SK-MEL-5 (cell line): ENCODE results near the gene SNX25. TPM values are rescaled to one million over a fixed set of nuclear protein-coding genes. Genes with fewer than 3 reads are reported as not detected.
A peak's percentile ranks its signal among the peaks of the same experiment; 100 is the strongest.

Experiments
- DNase-seq: peaks from one replicate; pipeline ENCODE4 v3.0.0-alpha.2; 2016; ENCODE audit warnings: low read depth, low spot score
- in situ Hi-C: cut with HindIII; loops from 2 replicates; pipeline ENCODE4 v1.10.0; 2016; ENCODE audit warnings: low sequenced_read_pairs, high pct_unique_total_duplicates, low pct_unique_long_range_greater_than_20kb
- total RNA-seq: library from RNA; depleted of rRNA; stranded (reverse); fragments of >200 nt; shearing (Covaris generic); gene quantifications from 2 replicates; pipeline ENCODE4 v1.2.3, GENCODE V29; 2014

SNX25 gene
- total RNA-seq, 1 experiment from 2014 or later = 57.8 TPM

- DNase-seq = no peak
- in situ Hi-C loops = no loop called here
These were observed 71.2 kb downstream of the SNX25 start for GRCh38 chr4:185280608-185281007.

- in situ Hi-C loops = no loop called here
- peak; percentile 68 for DNase-seq
These were observed 73.6 kb downstream of the SNX25 start for GRCh38 chr4:185282968-185283367.

- in situ Hi-C loops = no loop called here
- no peak for DNase-seq
These were observed 74.3 kb downstream of the SNX25 start for GRCh38 chr4:185283723-185284122.

- DNase-seq = no peak
- in situ Hi-C loops = no loop called here
These were observed 76.4 kb downstream of the SNX25 start for GRCh38 chr4:185285632-185286393.

- no peak for DNase-seq
- in situ Hi-C loops = no loop called here
These were observed 77.2 kb downstream of the SNX25 start for GRCh38 chr4:185286571-185286970.

- in situ Hi-C loops = no loop called here
- no peak for DNase-seq
These were observed 77.6 kb downstream of the SNX25 start for GRCh38 chr4:185287031-185287430.

- in situ Hi-C loops = no loop called here
- no peak for DNase-seq
These were observed 80.7 kb downstream of the SNX25 start for GRCh38 chr4:185290018-185290607.

- DNase-seq = no peak
- in situ Hi-C loops = no loop called here
These were observed 81.3 kb downstream of the SNX25 start for GRCh38 chr4:185290656-185291055.

- in situ Hi-C loops = no loop called here
- no peak for DNase-seq
These were observed 83.8 kb downstream of the SNX25 start for GRCh38 chr4:185293202-185293601.

GRCh38 chr4:185296665-185297460 lies 87.5 kb downstream of the SNX25 start:
- no peak for DNase-seq
- in situ Hi-C loops = no loop called here

GRCh38 chr4:185298728-185299430 lies 89.5 kb downstream of the SNX25 start:
- in situ Hi-C loops = no loop called here

GRCh38 chr4:185304541-185304940 lies 95.1 kb downstream of the SNX25 start:
- no peak for DNase-seq
- in situ Hi-C loops = no loop called here

More at GRCh38 chr4:185298728-185299430, 89.5 kb downstream of the SNX25 start:
- DNase-seq = peak; percentile 35

GRCh38 chr4:185304944-185305690 lies 95.7 kb downstream of the SNX25 start:
- in situ Hi-C loops = no loop called here
- peak; percentile 84 for DNase-seq

- peak; percentile 100 for DNase-seq
These were observed 96.6 kb downstream of the SNX25 start for GRCh38 chr4:185305979-185306442.

GRCh38 chr4:185307136-185307950 lies 97.9 kb downstream of the SNX25 start:
- in situ Hi-C loops = no loop called here
- DNase-seq = peak; percentile 49

More at GRCh38 chr4:185305979-185306442, 96.6 kb downstream of the SNX25 start:
- in situ Hi-C loops = no loop called here

- in situ Hi-C loops = no loop called here
- no peak for DNase-seq
These were observed 100.4 kb downstream of the SNX25 start for GRCh38 chr4:185309770-185310169.
